GM13977 (cell line): ENCODE results near the gene DLG2.

Source experiments
- DNase-seq: peaks from one replicate; pipeline ENCODE4 v3.0.0; 2012; ENCODE audit warnings: low spot score
- CTCF ChIP-seq: IDR thresholded peaks from 2 replicates; pipeline ENCODE4 v1.5.1; 2012; ENCODE audit warnings: mild to moderate bottlenecking, control low read depth; ENCODE audit not compliant: insufficient read depth; ENCODE audit errors: extremely low read depth, missing control alignments
- in situ Hi-C: fragments of 300-500 bp; cut with MboI; formaldehyde crosslinking; loops from one replicate; pipeline ENCODE4 v1.12.0; 2022; ENCODE audit warnings: low sequenced_read_pairs, low pct_unique_long_range_greater_than_20kb, mixed read lengths, inconsistent platforms; ENCODE audit not compliant: unreplicated experiment

Gene DLG2

GRCh38 chr11:83998921-83999320 is 1628.2 kb downstream of the DLG2 start:
- DNase-seq = no peak
- TF ChIP-seq CTCF = no peak
- in situ Hi-C loops = no loop called here

GRCh38 chr11:83990160-83990733 is 1636.9 kb downstream of the DLG2 start:
- in situ Hi-C loops = no loop called here
- no peak for TF ChIP-seq CTCF
- DNase-seq = no peak

GRCh38 chr11:83982825-83983224 is 1644.3 kb downstream of the DLG2 start:
- DNase-seq = no peak
- no peak for TF ChIP-seq CTCF
- in situ Hi-C loops = no loop called here

- in situ Hi-C loops = no loop called here
- TF ChIP-seq CTCF = no peak
- DNase-seq = no peak
Measured at GRCh38 chr11:83979593-83979992, 1647.6 kb downstream of the DLG2 start.

- in situ Hi-C loops = no loop called here
- DNase-seq = no peak
- no peak for TF ChIP-seq CTCF
Measured at GRCh38 chr11:83978942-83979341, 1648.2 kb downstream of the DLG2 start.

GRCh38 chr11:83976086-83976485 is 1651.1 kb downstream of the DLG2 start:
- TF ChIP-seq CTCF = no peak
- DNase-seq = no peak
- in situ Hi-C loops = no loop called here

GRCh38 chr11:83972536-83972935 is 1654.6 kb downstream of the DLG2 start:
- no peak for TF ChIP-seq CTCF
- in situ Hi-C loops = no loop called here
- DNase-seq = no peak
